Measurements from ENCODE around the gene CCP110. TPM values are rescaled to one million over a fixed set of nuclear protein-coding genes. Genes with fewer than 3 reads are reported as not detected.

CCP110 gene
- polyA plus RNA-seq, 1 donor (not counting 4 experiments of a cell fraction or from before 2014, with no cell fraction given), result 5.5 TPM

GRCh38 chr16:19478505-19478904 lies 45.2 kb upstream of the CCP110 start:
- no peaks in the 10 kb centered on the region for H4K20me1 ChIP-seq (ENCODE audit: control insufficient read depth, extremely low read depth, insufficient read depth, low read length)
- no peaks in the 10 kb centered on the region for H3K9me1 ChIP-seq (ENCODE audit: control insufficient read depth, extremely low read depth, insufficient read depth, low read length)
- TF ChIP-seq CTCF (optimal IDR thresholded peaks at IDR 0.05 in 1 of 3, IDR thresholded peaks at IDR 0.05 in 1 of 3, conservative IDR thresholded peaks at IDR 0.05 in 1 of 3; ENCODE audit: extremely low read depth in 1 of 3, insufficient read depth in 2 of 3, low read length in 3 of 3) (no peak), EZH2 (IDR thresholded peaks at IDR 0.05; ENCODE audit: low read length) (no peak)
- no peak overlapping the region for H3K9ac ChIP-seq (ENCODE audit: control insufficient read depth, extremely low read depth, insufficient read depth, low read length)
- no peak overlapping the region for H2AFZ ChIP-seq (ENCODE audit: control insufficient read depth, low read length)
- DNase-seq (ENCODE audit: low read depth, low spot score), result no peak
- H3K4me3 ChIP-seq (ENCODE audit: control insufficient read depth in 2 of 3, extremely low read depth in 1 of 3, insufficient read depth in 2 of 3, low read depth in 1 of 3, low read length in 3 of 3), result no peak overlapping the region
- FAIRE-seq, result no peak
- H3K36me3 ChIP-seq (ENCODE audit: control insufficient read depth in 2 of 2, extremely low read depth in 1 of 2, insufficient read depth in 2 of 2, low read length in 2 of 2), result no peaks in the 10 kb centered on the region
- H3K4me1 ChIP-seq (ENCODE audit: control insufficient read depth, extremely low read depth, insufficient read depth, low read length), result no peaks in the 10 kb centered on the region
- H3K4me2 ChIP-seq (ENCODE audit: control insufficient read depth, extremely low read depth, insufficient read depth, low read depth, low read length), result no peak overlapping the region
- no peaks in the 10 kb centered on the region for H3K9me3 ChIP-seq (ENCODE audit: control insufficient read depth, low read depth, low read length)
- no peaks in the 10 kb centered on the region for H3K79me2 ChIP-seq (ENCODE audit: control insufficient read depth, insufficient read depth, low read length)
- H3K27me3 ChIP-seq (ENCODE audit: control insufficient read depth, extremely low read depth, insufficient read depth, low read length), result no peaks in the 10 kb centered on the region
- dilution Hi-C loops (cut with MboI; ENCODE audit: extremely low pct_ligation_motif_present, low sequenced_read_pairs), result no loop called here
- no peak overlapping the region for H3K27ac ChIP-seq (ENCODE audit: control insufficient read depth, insufficient read depth, low read length)

- Histone ChIP-seq H4K20me1 (ENCODE audit: control insufficient read depth, extremely low read depth, insufficient read depth, low read length) (no peaks in the 10 kb centered on the region), H3K36me3 (ENCODE audit: control insufficient read depth in 2 of 2, extremely low read depth in 1 of 2, insufficient read depth in 2 of 2, low read length in 2 of 2) (no peaks in the 10 kb centered on the region), H3K9me1 (ENCODE audit: control insufficient read depth, extremely low read depth, insufficient read depth, low read length) (no peaks in the 10 kb centered on the region), H3K27me3 (ENCODE audit: control insufficient read depth, extremely low read depth, insufficient read depth, low read length) (no peaks in the 10 kb centered on the region), H3K9ac (ENCODE audit: control insufficient read depth, extremely low read depth, insufficient read depth, low read length) (no peak overlapping the region), H3K9me3 (ENCODE audit: control insufficient read depth, low read depth, low read length) (no peaks in the 10 kb centered on the region), H3K79me2 (ENCODE audit: control insufficient read depth, insufficient read depth, low read length) (no peaks in the 10 kb centered on the region), H2AFZ (ENCODE audit: control insufficient read depth, low read length) (no peak overlapping the region), H3K4me1 (ENCODE audit: control insufficient read depth, extremely low read depth, insufficient read depth, low read length) (no peaks in the 10 kb centered on the region), H3K27ac (ENCODE audit: control insufficient read depth, insufficient read depth, low read length) (no peak overlapping the region), H3K4me3 (ENCODE audit: control insufficient read depth in 2 of 3, extremely low read depth in 1 of 3, insufficient read depth in 2 of 3, low read depth in 1 of 3, low read length in 3 of 3) (no peak overlapping the region), H3K4me2 (ENCODE audit: control insufficient read depth, extremely low read depth, insufficient read depth, low read depth, low read length) (no peak overlapping the region)
- DNase-seq (ENCODE audit: low read depth, low spot score) (no peak), FAIRE-seq (no peak)
- dilution Hi-C loops (cut with MboI; ENCODE audit: extremely low pct_ligation_motif_present, low sequenced_read_pairs), result no loop called here
- TF ChIP-seq CTCF (optimal IDR thresholded peaks at IDR 0.05 in 1 of 3, IDR thresholded peaks at IDR 0.05 in 1 of 3, conservative IDR thresholded peaks at IDR 0.05 in 1 of 3; ENCODE audit: extremely low read depth in 1 of 3, insufficient read depth in 2 of 3, low read length in 3 of 3) (no peak), EZH2 (IDR thresholded peaks at IDR 0.05; ENCODE audit: low read length) (no peak)
These were observed 44.4 kb upstream of the CCP110 start for GRCh38 chr16:19479302-19479721.
